HG02588 (cell line): ENCODE measurements around the gene LAMTOR4.
"Not testable (repeated sequence)": the region's sequence is repeated elsewhere in the genome, so short reads cannot be mapped to it uniquely, and the experiment has no call there.

Experiments
- ATAC-seq: cut with Tn5 transposase; IDR thresholded peaks from one replicate; pipeline ENCODE4 v1.9.1; 2021; ENCODE audit warnings: mild to moderate bottlenecking, moderate library complexity; ENCODE audit not compliant: unreplicated experiment

The LAMTOR4 gene

DNA sequence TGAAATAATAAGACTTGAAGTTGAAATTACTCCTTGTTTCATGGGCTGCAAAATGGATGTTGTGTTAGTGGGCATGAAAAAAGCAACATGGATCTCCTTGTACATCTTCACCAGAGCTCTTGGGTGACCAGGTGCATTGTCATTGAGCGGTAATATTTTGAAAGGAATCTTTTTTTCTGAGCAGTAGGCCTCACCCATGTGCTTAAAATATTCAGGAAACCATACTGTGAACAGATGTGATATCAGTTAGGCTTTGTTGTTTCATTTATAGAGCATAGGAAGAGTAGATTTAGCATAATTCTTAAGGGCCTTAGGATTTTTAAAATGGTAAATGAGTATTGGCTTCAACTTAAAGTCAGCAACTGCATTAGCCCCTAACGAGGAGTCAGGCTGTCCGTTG lies 44.3 kb downstream of the LAMTOR4 start:
- no peak for ATAC-seq

DNA sequence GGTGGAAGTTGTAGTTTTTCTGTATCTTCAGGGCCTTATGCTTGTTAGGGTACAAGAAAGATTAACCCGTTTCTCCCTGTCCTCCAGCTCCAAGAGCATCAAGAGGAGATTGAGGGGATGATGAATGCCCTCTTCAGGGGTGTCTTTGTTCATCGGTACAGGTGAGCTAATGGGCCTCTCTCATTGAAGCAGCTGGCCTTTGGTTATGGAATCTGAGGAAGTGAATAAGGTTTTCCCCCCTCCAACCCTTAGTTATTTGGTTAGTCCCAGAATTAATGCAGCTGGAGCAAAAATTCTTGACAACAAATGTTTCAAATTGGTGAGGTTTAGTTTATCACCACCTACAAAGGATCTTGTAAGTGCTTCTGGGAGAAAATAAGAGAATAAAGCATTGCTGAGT lies 46.5 kb downstream of the LAMTOR4 start:
- no peak for ATAC-seq

DNA sequence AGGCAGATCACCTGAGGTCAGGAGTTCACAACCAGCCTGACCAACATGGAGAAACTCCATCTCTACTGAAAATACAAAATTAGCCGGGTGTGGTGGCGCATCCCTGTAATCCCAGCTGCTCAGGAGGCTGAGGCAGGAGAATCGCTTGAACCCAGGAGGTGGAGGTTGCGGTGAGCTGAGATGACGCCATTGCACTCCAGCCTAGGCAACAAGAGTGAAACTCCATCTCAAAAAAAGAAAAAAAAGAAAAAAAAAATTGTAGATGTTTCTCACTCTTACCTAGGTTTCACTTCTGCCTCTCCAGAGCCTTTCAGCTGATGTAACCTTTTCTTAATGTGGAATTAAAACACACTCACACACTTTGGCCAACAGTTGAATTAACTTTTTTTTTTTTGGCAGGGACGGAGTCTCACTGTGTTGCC lies 47.2 kb downstream of the LAMTOR4 start:
- not testable (repeated sequence) for ATAC-seq

DNA sequence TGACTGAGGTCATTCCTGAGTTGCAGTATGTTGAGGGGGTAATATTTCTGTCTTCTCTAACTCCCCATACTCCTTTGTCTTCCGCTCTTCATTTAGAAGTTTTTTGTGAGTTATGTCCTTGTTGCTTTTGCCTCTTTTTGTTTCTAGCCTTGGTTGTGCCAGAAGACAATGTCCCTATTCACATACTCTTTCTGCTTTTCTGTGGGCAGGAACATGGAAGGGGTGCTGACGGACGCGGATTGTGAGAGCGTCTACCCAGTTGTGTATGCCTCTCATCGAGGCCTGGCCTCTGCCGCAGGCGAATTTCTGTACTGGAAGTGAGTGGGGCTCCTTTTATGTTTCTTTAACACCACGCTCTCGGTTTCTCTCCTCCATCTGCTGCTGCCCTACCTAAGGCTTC lies 49.5 kb downstream of the LAMTOR4 start:
- ATAC-seq = no peak

DNA sequence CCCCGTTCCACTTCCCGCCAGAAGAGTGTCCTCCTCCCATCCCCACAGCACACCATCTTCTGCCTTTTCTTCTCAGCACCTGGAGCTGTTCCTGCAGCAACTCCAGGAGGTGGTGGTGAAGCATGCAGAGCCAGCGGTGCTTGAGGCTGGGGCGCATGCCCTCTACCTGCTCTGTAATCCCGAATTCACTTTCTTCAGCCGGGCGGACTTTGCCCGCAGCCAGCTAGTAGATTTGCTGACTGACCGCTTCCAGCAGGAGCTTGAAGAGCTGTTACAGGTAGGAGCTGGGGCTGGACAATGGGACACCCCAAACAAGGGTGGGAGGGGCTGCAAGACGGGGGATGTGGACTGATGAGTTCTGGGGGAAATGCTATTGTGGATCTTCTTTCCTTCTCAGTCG lies 52.0 kb downstream of the LAMTOR4 start:
- ATAC-seq = no peak
